ENCODE measurements around the gene ZNF638.

The ZNF638 gene

GRCh38 chr2:71465356-71465755 is 133.8 kb downstream of the ZNF638 start (continued):
- TF ChIP-seq POU6F1 (CRISPR knock-in tag; IDR thresholded peaks at IDR 0.05; ENCODE audit: borderline replicate concordance, low read depth), result no peak

- no peak for ATAC-seq
- TF ChIP-seq ISL1 (CRISPR knock-in tag; IDR thresholded peaks at IDR 0.05) (no peak), RARB (CRISPR knock-in tag; IDR thresholded peaks at IDR 0.05) (no peak), GLIS3 (CRISPR knock-in tag; IDR thresholded peaks at IDR 0.05) (no peak), BACH2 (CRISPR knock-in tag; IDR thresholded peaks at IDR 0.05; ENCODE audit: borderline replicate concordance) (no peak), SNAI2 (CRISPR knock-in tag; IDR thresholded peaks at IDR 0.05) (no peak), PPARA (CRISPR knock-in tag; IDR thresholded peaks at IDR 0.05; ENCODE audit: borderline replicate concordance) (no peak), ZNF70 (CRISPR knock-in tag; IDR thresholded peaks at IDR 0.05) (no peak), CSDC2 (CRISPR knock-in tag; IDR thresholded peaks at IDR 0.05) (no peak), TCF4 (CRISPR knock-in tag; IDR thresholded peaks at IDR 0.05; ENCODE audit: borderline replicate concordance) (no peak), ARNTL (CRISPR knock-in tag; IDR thresholded peaks at IDR 0.05; ENCODE audit: borderline replicate concordance, low read depth) (no peak), TOX (CRISPR knock-in tag; IDR thresholded peaks at IDR 0.05; ENCODE audit: borderline replicate concordance) (no peak), ZFP3 (CRISPR knock-in tag; IDR thresholded peaks at IDR 0.05) (no peak), POU6F1 (CRISPR knock-in tag; IDR thresholded peaks at IDR 0.05; ENCODE audit: borderline replicate concordance, low read depth) (no peak), TSHZ2 (CRISPR knock-in tag; IDR thresholded peaks at IDR 0.05) (no peak), PATZ1 (CRISPR knock-in tag; IDR thresholded peaks at IDR 0.05; ENCODE audit: borderline replicate concordance) (no peak), OSR1 (CRISPR knock-in tag; IDR thresholded peaks at IDR 0.05) (no peak)
These were observed 134.3 kb downstream of the ZNF638 start for GRCh38 chr2:71465961-71466300.

GRCh38 chr2:71466301-71467179 is 135.0 kb downstream of the ZNF638 start:
- no peak for TF ChIP-seq PPARA (CRISPR knock-in tag; IDR thresholded peaks at IDR 0.05; ENCODE audit: borderline replicate concordance)
- TF ChIP-seq CSRNP3 (CRISPR knock-in tag; IDR thresholded peaks at IDR 0.05), result no peak
- no peak for TF ChIP-seq OSR1 (CRISPR knock-in tag; IDR thresholded peaks at IDR 0.05)
- no peak for TF ChIP-seq POU6F1 (CRISPR knock-in tag; IDR thresholded peaks at IDR 0.05; ENCODE audit: borderline replicate concordance, low read depth)
- no peak for TF ChIP-seq RARB (CRISPR knock-in tag; IDR thresholded peaks at IDR 0.05)
- no peak for TF ChIP-seq GLIS3 (CRISPR knock-in tag; IDR thresholded peaks at IDR 0.05)
- TF ChIP-seq TCF4 (CRISPR knock-in tag; IDR thresholded peaks at IDR 0.05; ENCODE audit: borderline replicate concordance), result no peak
- peak; percentile 80 for ATAC-seq
